Ishikawa (cell line): Measurements from ENCODE around the gene ACTR3.

ENCODE experiments used
- CEBPB ChIP-seq: IDR thresholded peaks from 2 replicates; pipeline ENCODE4 v1.6.1; 2012
- EP300 ChIP-seq: IDR thresholded peaks from 2 replicates; pipeline ENCODE4 v1.6.1; 2012; ENCODE audit warnings: borderline replicate concordance
- FOXM1 ChIP-seq: IDR thresholded peaks from 2 replicates; pipeline ENCODE4 v1.6.1; 2012; ENCODE audit warnings: low read depth, borderline replicate concordance
- MAX ChIP-seq: IDR thresholded peaks from 2 replicates; pipeline ENCODE4 v1.6.1; 2012
- RAD21 ChIP-seq: IDR thresholded peaks from 2 replicates; pipeline ENCODE4 v1.6.1; 2012; ENCODE audit warnings: low read depth
- REST ChIP-seq: IDR thresholded peaks from 2 replicates; pipeline ENCODE4 v1.6.1; 2012; ENCODE audit warnings: low read depth, mild to moderate bottlenecking
- TAF1 ChIP-seq: IDR thresholded peaks from 2 replicates; pipeline ENCODE4 v1.6.1; 2012; ENCODE audit warnings: low read depth, mild to moderate bottlenecking
- YY1 ChIP-seq: IDR thresholded peaks from 2 replicates; pipeline ENCODE4 v1.6.1; 2012; ENCODE audit warnings: low read depth

- TF ChIP-seq CEBPB (no peak), EP300 (no peak), RAD21 (no peak), FOXM1 (no peak), REST (no peak), TAF1 (no peak), MAX (no peak), YY1 (no peak)
These were observed 74.1 kb downstream of the ACTR3 start for GRCh38 chr2:113963965-113964364.
